H1 (cell line): Measurements from ENCODE around the gene TAF13.

ENCODE experiments used
- ASH2L ChIP-seq: fragments of 200-600, 300-600 bp; sonication (generic); IDR thresholded peaks from one replicate; pipeline ENCODE4 v1.7.1; 2017; ENCODE audit warnings: low read length
- CHD1 ChIP-seq: IDR thresholded peaks from 2 replicates; pipeline ENCODE4 v1.6.1; 2012; ENCODE audit warnings: low read depth, low read length, improper control_type of control experiment
- CHD2 ChIP-seq: IDR thresholded peaks from 2 replicates; pipeline ENCODE4 v1.6.1; 2012; ENCODE audit warnings: low read length, improper control_type of control experiment
- EP300 ChIP-seq, 2 experiments: IDR thresholded peaks; 1 replicate in 1 of 2; 2 replicates in 1 of 2; pipeline ENCODE4 v1.6.1; 2011 to 2012; ENCODE audit warnings: low read depth in 2 of 2, low read length in 2 of 2, mild to moderate bottlenecking in 2 of 2, borderline replicate concordance in 1 of 2, inconsistent platforms in 1 of 2, moderate library complexity in 1 of 2
- EZH2 ChIP-seq: fragments of 200-600 bp; sonication (generic); IDR thresholded peaks from 2 replicates; pipeline ENCODE4 v1.7.1; 2012; ENCODE audit warnings: low read depth, mild to moderate bottlenecking, moderate library complexity, low read length, inconsistent platforms; ENCODE audit not compliant: severe bottlenecking
- FOSL1 ChIP-seq: IDR thresholded peaks from 2 replicates; pipeline ENCODE4 v1.6.1; 2011; ENCODE audit warnings: mild to moderate bottlenecking, low read depth, low read length, moderate library complexity; ENCODE audit not compliant: insufficient read depth
- POLR2A ChIP-seq, 2 experiments: IDR thresholded peaks; 1 replicate in 1 of 2; 2 replicates in 1 of 2; pipeline ENCODE4 v1.6.1; 2011; ENCODE audit warnings: low read depth in 2 of 2, low read length in 2 of 2, mild to moderate bottlenecking in 2 of 2; ENCODE audit errors: control extremely low read depth in 1 of 2
- RAD21 ChIP-seq, 2 experiments: IDR thresholded peaks in 1 of 2; conservative IDR thresholded peaks in 1 of 2; 2 replicates each; pipeline ENCODE4 v1.6.1; 2011; ENCODE audit warnings: low read depth in 2 of 2, low read length in 2 of 2, improper control_type of control experiment in 1 of 2, inconsistent platforms in 1 of 2, mild to moderate bottlenecking in 1 of 2, moderate library complexity in 1 of 2
- TAF1 ChIP-seq: IDR thresholded peaks from 2 replicates; pipeline ENCODE4 v1.6.1; 2011; ENCODE audit warnings: mild to moderate bottlenecking, low read depth, low read length
- TF ChIP-seq, protein P1 (sequence below), 3 experiments: IDR thresholded peaks; 1 replicate in 2 of 3; 2 replicates in 1 of 3; pipeline versions ENCODE4 v1.5.1 to v1.6.1; 2011; ENCODE audit warnings: low read length in 3 of 3, mild to moderate bottlenecking in 3 of 3, inconsistent platforms in 2 of 3, low read depth in 1 of 3, moderate library complexity in 1 of 3; ENCODE audit not compliant: insufficient read depth in 1 of 3; ENCODE audit errors: control extremely low read depth in 1 of 3

DNA sequence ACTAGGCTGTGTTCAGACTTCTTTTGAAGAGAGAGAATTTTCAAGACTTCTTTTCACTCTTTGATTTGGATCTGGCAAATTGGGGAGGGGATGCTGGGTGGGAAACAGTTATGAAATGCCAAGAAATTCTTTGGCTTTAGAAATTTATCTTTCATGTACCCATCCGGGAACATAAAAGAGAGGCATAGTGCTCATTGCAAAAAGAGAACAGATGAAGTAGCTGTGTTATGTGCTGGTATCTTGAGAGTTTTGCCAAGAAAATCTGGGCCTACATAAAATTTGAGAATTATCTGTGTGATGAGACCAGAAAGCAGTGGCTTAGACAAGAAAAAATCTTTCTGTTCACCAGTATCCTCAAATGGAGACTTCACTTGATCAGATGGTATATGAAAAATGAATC lies 19.1 kb upstream of the TAF13 start:
- no peak for TF ChIP-seq CHD2
- TF ChIP-seq, protein P1, sequence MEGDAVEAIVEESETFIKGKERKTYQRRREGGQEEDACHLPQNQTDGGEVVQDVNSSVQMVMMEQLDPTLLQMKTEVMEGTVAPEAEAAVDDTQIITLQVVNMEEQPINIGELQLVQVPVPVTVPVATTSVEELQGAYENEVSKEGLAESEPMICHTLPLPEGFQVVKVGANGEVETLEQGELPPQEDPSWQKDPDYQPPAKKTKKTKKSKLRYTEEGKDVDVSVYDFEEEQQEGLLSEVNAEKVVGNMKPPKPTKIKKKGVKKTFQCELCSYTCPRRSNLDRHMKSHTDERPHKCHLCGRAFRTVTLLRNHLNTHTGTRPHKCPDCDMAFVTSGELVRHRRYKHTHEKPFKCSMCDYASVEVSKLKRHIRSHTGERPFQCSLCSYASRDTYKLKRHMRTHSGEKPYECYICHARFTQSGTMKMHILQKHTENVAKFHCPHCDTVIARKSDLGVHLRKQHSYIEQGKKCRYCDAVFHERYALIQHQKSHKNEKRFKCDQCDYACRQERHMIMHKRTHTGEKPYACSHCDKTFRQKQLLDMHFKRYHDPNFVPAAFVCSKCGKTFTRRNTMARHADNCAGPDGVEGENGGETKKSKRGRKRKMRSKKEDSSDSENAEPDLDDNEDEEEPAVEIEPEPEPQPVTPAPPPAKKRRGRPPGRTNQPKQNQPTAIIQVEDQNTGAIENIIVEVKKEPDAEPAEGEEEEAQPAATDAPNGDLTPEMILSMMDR (IDR thresholded peaks at IDR 0.05; ENCODE audit: control extremely low read depth in 1 of 3, insufficient read depth in 1 of 3, low read depth in 1 of 3, low read length in 3 of 3) = no peak
- no peak for TF ChIP-seq EZH2
- TF ChIP-seq POLR2A (IDR thresholded peaks at IDR 0.05; ENCODE audit: control extremely low read depth in 1 of 2, low read depth in 2 of 2, low read length in 2 of 2) = no peak
- no peak for TF ChIP-seq ASH2L
- TF ChIP-seq EP300 (IDR thresholded peaks at IDR 0.05; ENCODE audit: borderline replicate concordance in 1 of 2, low read depth in 2 of 2, low read length in 2 of 2) = no peak
- TF ChIP-seq CHD1 = no peak
- no peak for TF ChIP-seq FOSL1
- TF ChIP-seq TAF1 = no peak
- TF ChIP-seq RAD21 (IDR thresholded peaks at IDR 0.05 in 1 of 2, conservative IDR thresholded peaks at IDR 0.05 in 1 of 2; ENCODE audit: low read depth in 2 of 2, low read length in 2 of 2) = no peak
